Left renal pelvis (tissue), 4 donors: ENCODE results near the gene TTLL8. TPM values are rescaled to one million over a fixed set of nuclear protein-coding genes. Genes with fewer than 3 reads are reported as not detected.
"Not testable (repeated sequence)": the region's sequence is repeated elsewhere in the genome, so short reads cannot be mapped to it uniquely, and the experiment has no call there.

Experiments
- DNase-seq, 4 donors: peaks; one replicate each; pipeline ENCODE4 v3.0.0-alpha.2; 2013; ENCODE audit warnings: low read depth in 4 of 4, low spot score in 3 of 4
- polyA plus RNA-seq, 4 donors: library from polyadenylated mRNA; unstranded; fragments of 120-200 nt; gene quantifications; one replicate each; pipeline ENCODE4 v1.2.1, GENCODE V29; 2013; ENCODE audit not compliant: insufficient read length in 4 of 4

TTLL8 gene
- polyA plus RNA-seq = under 1 TPM in 1 of 4 donors, not detected in 3; 0.05 TPM

DNA sequence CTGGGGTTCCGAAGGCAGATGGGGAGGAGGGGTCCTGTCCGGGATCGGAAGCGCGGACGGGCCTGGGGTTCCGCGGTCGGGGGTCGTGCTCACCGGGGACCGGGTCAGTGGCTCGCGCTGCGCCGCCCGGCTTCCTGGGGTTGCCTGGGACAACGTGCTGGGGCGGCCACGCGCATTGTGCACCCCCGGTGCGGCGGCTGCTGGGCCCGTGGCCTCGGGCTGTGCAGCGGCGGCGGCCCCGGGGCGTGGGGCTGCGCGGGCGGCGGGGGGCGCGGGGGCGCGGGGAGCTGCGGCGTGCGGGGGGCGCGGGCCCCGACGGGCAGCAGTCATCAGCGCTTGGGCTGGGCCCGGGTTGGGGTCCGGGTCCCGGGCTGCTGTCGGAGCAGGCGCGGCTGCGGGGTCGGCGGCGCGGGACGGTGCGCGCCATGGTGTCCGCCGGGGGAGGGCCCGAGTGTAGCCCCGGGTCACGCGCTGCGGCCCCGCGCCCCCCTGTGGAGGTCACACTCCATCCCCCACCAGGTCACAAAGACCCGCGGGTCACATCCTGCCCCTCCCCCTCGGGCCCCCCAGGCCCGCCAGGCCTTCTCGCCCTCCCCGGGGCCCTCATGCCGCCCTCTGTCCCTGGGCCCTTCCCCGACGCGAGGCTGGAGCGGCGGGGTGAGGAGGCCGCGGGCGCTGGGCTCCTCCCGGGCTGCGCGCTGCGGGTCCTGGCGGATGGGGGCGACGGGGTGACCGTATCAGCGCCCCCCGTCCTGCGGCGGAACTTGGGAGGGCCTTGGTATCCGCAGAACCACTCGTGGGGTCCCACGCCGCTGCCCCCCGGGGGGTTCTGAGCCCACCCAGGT lies at the start of gene TTLL8:
Gene TTLL8 (minus strand): TSS at position 238 of the 845 bp plus-strand sequence.
- no peak for DNase-seq

DNA sequence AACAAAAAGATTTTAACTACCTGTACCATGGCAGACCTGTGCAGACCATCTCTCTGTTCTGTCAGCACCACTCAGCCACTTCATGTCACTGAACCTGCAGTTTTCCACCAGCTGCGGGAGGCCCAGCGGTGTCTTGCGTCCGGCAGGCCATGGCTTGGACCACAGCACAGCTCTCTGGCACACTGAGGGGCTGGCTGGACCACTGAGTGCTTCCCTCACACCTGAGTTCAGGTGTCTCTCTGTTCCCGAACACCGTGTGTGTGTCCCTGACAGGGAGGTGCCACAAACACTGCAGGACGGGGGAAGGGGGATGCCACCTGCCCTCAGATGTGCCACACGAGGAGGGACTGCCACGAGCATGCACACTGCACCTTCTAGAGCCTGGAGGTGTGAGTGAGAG lies 49.4 kb upstream of the TTLL8 start:
- no peak for DNase-seq

DNA sequence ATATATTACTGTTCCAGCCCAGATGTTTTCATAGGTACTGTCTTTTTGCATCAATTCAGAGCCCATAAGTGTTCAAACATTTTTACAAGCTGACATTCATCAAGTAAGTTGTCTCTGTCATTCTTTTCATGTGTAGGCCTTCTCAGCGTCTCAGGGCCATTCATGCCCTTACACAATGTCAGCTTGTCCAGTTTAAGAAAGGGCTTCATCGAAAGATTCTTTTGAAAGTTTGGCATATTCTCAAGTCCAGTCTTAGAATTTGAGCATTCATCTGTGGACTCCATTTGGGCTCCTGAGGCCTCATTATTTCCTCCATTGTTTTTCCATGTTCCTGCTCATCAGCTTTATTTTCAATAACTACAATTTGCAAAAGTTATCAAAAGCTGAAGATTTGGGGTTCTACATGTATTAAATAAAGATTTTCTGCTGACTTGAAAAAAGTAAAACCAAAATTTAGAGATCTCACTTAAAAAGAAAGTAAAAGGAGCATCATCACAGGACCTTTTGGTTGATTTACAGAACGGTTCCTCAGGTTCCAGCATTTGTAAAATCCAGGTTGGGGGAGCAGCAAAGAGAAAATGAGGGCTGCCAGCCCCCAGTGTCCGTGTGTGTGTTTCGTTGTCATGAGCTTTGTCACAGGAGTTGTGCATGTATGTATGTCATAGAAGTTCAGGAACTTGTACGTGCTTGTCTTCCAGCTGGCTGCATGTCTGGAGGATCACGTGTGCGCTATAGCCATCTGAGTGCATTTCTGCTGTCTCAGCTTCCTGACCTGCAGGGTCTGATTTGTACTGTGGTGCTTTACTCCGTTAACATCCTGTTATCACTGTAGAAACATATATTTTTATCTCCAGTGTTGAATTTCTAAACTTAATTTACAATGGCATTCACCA lies 47.4 kb upstream of the TTLL8 start:
- DNase-seq = peak in 1 of 4 donors; percentile 26

DNA sequence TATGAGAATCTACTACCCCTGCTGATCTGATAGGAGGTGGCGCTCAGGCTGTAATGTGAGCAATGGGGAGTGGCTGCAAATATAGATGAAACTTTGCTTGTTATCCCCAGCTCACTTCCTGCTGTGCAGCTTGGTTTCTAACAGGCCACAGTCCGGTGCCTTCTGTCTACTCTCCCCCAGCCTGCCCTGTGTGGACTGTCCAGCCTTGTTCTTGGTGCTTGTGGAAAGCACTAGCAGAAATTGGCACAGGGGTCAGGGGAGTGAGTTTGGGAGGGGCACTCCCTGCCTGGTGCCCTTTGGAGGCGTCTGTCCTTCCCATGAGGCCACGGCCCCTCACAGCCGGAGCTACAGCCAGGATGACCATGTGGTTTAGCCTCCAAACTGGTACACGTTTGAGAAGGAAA lies 46.0 kb upstream of the TTLL8 start:
- DNase-seq = no peak

DNA sequence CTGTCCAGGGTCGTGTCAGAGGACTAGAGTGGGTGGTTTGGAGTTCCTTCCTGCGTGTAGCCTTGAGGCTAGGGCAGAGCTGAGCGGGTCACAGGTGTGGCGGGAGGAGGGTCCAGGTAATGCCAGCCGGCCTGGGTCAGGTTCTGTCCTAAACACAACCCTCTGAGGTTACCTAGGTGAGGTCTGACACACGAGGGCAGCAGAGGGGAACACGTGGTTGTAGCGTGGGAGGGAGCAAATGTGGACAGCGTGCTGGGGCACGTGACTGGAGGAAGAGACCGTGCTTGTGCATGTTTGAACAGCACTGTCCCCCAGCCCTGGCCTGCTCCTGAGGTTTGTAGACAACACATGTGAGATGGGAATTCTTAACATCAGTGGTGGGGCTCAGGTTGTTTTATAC lies 44.8 kb upstream of the TTLL8 start:
- DNase-seq = no peak

DNA sequence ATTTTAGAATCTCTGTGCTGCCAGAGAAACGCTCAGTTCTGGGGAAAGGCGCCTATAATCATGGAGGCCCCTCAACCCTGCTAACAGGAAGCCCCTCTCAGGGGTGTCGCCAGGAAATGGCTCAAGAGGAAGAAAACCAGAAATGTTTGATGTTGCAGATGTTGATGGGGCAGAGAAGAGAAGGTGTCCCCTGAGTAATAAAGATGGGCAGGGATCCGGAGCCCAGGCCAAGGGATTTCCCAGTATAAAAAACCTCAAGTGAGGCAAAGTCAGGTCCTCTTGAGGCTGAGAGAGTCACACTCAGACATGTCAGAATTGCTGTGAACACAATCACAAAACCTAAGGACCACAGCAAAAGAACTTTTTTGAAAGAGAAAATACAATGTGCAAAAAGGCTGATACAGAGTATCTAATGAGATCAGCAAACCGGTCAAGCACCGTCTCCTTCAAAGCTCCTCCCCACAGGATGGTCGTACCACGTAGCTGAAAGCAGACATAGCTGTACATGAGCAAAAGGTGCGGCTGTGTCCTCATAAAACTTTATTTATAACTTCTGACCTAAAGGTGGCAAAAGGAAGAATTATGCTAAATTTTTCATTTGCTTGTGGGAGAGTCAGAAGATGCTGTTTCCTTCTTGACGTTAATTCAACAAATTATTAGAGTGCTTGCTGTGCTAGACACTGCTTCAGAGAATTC lies 43.9 kb upstream of the TTLL8 start:
- DNase-seq = no peak

DNA sequence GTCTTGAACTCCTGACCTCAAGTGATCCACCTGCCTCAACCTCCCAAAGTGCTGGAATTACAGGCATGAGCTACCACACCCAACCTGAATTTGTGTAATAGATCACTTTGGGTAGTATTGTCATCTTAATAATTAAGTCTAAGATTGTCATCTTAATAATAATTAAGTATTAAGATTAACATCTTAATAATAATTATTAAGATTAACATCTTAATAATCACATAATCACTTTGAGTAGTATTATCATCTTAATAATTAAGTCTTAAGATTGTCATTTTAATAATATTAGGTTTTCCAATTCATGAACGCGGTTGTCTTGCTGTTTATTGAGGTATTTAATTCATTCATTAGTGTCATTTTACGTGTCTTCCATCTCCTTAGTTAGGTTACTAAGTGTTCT lies 40.0 kb upstream of the TTLL8 start:
- no peak for DNase-seq

DNA sequence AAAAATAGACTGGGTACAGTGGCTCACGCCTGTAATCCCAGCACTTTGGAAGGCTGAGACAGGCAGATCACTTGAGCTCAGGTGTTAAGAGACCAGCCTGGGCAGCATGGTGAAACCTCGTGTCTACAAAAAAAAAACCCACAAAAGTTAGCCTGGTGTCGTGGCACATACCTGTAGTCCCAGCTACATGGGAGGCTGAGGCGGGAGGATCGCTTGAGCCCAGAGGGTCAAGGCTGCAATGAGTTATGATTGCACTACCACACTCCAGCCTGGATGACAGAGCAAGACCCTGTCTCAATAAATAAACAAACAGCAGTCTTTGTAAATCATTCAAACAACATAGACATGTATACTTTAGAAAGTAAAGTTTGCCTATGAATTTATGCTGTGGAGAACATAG lies 34.2 kb upstream of the TTLL8 start:
- DNase-seq = no peak

DNA sequence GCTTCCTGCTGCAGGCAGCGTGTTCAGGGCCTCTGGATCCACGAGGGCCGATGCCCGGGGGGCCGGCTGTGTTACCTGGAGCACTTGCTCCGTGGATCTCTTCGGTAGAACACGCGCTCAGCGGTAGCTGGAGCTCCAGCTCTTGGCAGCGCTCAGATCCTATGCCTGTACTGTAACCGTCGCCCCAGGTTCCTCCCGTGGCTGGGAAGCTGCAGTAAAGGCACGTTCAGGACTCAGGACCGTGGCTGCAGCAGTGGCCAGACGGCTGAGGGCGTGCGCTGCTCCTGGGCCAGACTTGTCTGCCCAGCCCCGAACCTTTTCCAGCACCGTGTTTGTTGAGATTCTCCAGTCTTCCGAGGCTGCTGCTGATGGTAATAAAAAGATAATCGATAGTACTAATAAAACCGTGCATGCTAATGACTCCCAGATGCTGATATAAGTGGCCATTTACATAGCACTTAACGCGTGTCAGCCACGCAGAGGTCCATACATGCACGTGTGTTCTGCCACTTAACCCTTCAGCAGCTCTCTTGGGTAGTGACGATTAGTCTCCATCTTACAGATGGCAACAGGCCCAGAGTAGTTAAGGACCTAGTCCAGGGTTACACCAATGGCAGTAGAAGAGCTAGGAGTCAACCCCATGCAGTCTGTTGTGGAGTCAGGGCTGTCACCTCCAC lies 33.1 kb upstream of the TTLL8 start:
- no peak for DNase-seq

DNA sequence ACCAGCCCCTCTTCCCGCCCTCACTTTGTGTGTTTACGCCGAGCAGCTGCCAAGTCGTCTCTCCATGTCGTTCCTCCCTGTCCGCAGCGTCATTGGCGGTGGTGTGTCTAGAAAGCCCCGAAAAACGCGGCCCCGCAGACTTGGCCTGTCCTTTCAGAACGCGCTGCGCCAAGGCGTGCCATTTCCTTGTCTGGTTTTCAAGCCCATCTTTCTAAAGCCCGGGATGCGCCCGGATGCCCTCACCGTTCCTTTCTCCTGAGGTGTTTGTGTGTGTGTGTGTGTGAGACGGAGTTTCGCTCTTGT lies 32.3 kb upstream of the TTLL8 start:
- DNase-seq = no peak

DNA sequence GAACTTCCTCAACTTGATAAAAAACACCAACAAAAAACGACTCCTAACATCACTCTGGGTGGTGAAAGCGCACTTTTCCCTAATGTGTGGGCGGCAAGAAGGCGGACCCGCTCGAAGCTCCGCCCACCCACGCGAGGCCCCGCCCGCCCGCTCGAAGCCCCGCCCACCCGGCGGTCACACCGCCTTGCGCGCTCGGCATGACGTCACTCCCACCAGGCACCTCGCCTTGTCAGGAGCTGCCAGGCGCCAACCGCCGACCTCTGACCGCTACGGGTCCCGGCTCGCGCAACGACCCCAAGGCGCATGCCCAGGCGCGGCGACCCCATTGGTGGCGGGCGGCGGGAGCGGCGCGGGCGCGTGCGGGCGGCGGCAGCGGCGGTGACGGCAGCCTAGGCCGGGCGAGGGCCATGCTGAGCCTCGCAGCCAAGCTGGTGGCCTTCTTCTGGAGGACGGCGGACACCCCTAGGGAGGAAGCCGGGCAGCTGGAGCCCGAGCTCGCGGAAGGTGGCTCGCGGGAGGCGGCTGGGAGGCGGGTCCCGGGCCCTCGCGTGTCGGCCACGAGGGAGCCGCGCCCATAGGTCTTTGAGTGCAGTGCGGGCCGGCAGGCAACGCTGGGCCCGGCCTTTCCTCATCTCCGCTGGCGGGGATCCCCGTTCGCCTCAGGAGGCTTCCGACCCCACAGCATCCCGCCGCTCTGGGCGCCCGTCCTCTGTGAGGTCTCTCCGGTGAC lies 31.7 kb upstream of the TTLL8 start, which contains the start of gene MOV10L1:
Gene MOV10L1 (plus strand): TSS at position 325 of the 730 bp plus-strand sequence. CDS start 83 bp downstream, at position 408.
- DNase-seq = no peak

DNA sequence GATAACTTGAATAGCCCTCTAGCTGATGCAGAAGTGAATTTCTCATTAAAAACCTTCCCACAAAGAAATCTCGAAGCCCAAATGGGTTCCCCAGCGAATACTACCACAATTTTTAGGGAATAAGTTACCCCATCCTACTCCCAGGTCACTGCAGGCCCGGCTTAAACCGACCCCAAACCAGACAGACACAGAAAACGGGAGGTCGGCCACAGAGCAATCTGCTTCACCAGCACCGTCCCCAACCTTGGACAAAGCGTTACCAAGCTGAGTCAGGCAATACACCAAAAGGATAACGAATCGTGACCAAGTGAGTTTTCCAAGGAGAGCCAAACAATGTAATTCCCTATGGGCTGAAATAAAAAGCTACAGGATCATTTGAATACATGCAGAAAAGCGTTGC lies 31.1 kb upstream of the TTLL8 start:
- DNase-seq = no peak

DNA sequence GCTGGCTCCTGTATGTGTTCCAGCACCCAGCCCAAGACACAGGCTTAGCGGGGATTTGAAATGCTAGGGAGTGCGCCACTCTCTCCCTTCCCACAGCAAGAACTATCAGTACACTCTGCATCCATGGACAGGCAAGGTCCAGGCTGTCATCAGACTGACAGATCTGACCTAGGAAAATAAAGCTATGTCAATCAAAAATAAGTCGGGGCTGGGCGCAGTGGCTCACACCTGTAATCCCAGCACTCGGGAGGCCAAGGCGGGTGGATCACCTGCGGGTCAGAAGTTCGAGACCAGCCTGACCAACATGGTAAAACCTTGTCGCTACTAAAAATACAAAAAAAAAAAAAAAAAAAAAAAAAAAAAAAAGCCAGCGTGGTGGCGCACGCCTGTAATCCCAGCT lies 30.0 kb upstream of the TTLL8 start:
- no peak for DNase-seq

DNA sequence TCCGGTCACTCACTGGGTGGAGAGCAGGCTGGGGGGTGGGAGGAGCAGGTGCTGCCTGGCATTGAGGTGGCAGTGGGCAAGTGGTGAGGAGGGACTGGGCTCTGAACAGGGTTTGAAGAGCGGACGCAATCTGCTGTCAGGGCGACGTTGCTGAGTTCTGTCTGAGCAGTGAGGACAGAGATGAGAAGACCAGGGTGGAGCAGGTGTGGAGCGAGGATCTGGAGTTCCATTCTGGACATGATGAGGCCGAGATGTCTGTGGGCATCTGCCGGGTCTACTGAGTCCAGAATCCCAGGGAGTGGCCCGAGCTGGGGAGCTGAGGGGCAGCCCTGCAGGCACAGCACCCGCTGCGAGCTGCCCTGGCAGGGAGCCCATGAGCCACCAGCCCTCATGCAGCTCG lies 29.5 kb upstream of the TTLL8 start:
- no peak for DNase-seq

DNA sequence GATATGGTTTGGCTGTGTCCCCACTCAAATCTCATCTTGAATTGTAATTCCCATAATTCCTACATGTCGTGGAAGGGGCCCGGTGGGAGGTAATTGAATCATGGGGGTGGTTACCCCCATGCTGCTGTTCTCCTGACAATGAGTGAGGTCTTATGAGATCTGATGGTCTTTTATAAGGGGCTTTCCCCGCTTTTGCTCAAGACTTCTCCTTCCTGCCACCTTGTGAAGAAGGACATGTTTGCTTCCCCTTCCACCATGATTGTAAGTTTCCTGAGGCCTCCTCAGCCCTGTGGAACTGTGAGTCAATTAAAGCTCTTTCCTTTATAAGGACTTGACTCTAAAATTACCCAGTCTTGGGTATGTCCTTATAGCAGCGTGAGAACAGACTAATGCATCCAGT lies 28.9 kb upstream of the TTLL8 start:
- DNase-seq = not testable (repeated sequence)

DNA sequence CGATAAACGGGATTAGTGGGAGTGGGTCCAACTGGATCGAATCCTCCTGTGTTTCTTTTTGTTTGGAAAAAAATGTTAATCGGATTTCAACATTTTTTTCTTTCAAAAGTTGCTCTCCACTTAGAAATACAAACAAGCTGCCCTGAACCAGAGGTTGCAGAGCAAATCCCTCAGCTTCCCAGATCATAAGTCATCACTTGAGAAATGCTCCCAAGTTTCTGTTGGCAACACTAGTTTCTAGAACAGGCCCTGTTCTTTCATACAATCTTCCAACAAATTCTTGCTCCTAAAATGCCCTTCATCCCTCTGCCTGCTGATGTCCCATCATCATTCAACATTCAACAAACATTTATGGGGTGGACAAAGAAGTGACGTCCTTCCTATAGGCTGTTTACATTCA lies 28.4 kb upstream of the TTLL8 start:
- no peak for DNase-seq

DNA sequence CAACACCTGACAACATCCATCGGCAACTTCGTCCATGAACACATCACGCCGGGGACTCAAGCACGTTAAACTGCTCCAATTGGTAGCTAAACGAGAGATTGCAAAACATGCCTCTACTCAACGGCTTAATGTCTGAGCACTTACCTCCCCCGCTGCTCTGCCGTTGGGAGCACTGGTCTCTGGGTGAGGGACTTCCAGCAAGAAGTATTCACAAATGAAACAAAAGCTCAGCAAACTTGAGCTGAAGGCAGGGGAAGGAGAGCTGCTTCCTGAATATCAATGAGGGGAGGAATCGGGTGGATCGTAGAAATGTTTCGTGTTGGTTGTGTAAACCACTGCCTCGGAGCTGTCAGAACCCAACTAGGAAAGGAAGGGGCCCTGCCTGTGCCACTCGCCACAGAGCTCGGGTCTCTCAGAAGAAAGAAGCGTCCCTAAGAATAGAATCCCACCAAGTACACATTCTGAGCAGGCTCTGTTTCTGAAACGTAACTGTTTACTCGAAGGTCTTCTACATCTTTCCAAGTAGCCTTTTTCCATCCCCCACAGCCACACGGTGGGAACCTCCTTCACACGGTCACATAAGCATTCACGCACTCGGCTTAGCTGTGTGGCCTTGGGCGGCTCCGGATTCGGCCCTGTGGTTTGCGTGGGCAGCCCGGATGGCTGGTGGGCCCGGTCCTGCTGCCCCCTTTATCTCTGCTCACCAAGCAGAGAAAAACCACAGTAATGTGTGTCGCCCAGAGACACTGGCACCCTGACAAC lies 27.3 kb upstream of the TTLL8 start, which contains the start of gene MLC1:
Gene MLC1 (minus strand): TSS at position 216 of the 762 bp plus-strand sequence. CDS start 524 bp downstream, outside the sequence.
- no peak for DNase-seq

DNA sequence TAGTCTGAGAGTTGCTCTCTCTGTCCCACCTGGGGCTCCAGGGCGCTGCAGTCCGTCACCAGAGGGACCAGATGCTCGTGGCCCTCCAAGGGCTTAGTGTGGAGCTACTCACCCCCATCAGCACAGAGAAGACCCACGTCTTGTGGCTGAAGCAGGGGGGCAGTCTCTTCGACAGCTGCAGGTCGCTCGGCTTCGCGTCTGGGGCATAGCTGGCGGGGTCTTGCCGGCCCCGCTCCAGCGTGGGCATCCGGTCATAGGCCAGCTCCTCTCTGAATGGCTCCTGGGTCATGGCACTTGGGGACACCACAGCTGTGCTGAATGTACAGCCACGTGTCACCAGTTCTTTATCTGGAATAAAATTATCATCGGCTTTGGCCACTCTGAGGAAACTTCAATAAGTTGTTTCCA lies 26.5 kb upstream of the TTLL8 start:
- DNase-seq = no peak

DNA sequence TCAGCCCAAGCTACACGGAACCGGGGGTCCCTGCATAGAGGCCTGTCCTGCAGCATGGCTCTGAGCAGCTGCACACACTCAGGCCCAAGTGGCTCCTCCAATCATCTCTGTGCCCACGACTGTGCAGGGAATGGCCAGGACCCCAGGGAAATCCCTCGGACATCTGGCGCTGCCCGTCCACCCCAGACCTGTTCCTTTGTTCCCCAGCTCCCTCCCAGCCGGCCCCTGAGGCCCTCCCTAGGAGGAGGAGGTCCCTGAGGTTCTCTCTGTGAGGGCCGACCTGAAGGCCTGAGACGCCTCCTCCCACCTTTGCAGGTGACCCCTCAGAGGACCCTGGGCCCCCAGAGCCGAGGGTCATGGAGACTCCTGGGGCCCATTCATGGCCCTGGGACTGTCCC lies 26.0 kb upstream of the TTLL8 start:
- no peak for DNase-seq
